HuH-7 (cell line): ENCODE measurements around the gene GCG.

Experiments used
- DNase-seq: peaks from one replicate; pipeline ENCODE4 v3.0.0; 2011; ENCODE audit warnings: low spot score

GCG gene

DNA sequence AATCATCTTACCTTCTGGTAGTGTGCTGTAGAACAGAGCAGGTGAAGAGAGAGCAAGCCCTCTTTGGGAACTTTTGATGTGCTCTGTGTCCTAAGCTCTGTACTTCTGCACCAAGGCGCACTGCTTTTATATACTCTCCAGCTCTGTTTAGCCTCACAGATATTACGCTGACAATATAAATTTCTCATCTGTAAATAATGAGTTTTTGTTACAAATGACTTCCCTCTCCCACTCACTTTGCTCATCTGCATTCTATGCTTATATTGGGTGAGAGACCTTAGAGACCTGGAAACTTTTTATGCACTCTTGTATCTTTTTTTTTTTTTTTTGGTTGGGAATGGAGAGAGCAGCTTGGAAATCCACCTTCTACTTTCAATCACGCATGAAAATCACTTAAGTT is at the start of gene GCG:
TSS of gene GCG (minus strand) at position 101 of the 400 bp plus-strand sequence. CDS start 3,069 bp downstream, outside the sequence.
- DNase-seq: no peak

DNA sequence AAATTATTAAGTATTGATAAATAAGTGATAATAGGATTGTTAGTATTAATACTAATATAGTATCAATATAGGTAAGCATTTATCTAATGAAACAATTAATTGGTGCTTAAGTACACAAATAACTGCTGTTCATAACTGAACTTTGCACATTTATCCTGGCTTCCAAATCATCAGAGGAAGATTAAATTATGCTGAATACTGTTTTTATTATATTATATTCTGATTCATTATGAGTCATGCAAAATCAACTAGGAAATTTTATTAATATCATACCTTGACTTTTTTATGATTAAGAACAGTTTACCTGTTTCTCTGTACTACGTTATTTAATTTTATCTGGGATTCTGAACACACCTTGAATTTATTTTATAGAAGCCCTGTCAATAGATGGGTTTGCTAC is 48.6 kb upstream of the GCG start:
- no peak for DNase-seq

DNA sequence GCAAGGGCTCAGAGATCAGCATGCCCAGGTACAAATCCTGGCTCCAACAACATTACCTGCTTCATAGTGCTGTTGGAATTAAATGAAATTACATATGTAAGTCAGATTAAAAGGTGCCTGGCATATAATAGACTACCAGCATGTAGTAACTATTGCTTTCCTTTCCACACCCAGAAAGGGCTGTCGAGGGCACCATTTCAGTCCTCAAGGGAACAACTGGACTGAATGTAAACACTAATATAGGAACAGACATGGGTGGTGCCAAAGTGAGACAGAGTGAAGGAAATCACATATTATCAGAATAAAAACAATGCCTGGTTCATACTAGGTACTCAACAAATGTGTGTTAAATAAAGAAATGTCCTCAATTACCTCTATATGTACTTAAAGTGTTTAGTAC is 47.9 kb upstream of the GCG start:
- no peak for DNase-seq

DNA sequence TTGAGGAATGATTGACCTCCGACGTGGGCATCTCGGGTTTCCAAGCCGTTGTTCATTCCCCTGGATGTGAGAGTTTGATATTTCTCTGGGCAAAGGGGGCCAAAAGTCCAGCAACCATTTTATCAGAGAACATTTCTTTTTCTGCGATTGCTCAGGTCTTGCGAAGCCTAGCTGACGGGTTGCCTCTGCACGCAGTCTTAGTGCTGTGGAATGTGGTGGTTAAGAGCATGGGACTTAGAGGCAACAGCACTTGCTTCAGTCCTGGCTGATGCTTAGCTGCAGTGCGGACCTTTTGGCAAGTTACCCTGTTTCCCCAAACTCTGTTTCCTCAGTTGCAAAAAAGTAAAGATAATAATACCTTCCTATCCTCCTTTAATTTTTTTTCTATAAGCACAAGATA is 46.2 kb upstream of the GCG start:
- no peak for DNase-seq

- no peak for DNase-seq
Measured at GRCh38 chr2:162197069-162197825, 45.2 kb upstream of the GCG start.

DNA sequence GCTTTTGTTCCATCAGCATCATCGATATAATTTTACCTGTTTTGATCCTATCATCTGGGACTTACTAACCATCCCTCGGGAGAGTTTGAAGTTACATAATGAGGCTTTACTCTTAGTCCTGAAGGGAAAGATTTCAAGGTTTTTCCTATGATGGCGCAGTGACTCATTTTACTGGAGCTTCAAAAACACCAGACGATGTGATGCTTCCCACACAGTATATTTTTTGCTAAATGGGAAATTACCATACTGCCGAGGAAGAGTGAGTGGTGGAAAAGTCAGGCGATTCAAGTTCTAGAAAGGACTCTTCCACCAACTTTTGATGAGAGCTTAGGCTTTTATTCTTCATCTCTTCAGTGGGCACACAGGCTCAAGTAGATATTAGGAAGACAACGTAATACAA is 44.6 kb upstream of the GCG start:
- DNase-seq: no peak

DNA sequence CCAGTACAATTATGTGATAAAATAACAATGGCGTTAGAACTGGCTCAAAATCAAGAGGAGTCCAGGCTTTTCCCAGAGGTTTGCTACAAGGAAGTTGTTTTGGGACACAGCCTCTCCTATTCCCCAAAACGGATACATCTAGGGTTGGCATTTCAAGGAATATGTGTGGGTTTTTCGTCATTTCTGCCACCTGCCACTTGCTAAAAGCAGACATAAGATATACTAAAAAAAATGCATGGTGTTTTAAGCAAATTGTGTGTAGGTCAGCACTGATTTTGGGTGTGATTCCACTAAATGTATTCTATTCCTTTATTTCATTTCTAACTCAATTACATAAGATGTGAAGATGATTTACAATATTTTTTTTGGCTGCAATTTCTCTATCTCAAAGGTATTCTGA is 36.4 kb upstream of the GCG start:
- no peak for DNase-seq

DNA sequence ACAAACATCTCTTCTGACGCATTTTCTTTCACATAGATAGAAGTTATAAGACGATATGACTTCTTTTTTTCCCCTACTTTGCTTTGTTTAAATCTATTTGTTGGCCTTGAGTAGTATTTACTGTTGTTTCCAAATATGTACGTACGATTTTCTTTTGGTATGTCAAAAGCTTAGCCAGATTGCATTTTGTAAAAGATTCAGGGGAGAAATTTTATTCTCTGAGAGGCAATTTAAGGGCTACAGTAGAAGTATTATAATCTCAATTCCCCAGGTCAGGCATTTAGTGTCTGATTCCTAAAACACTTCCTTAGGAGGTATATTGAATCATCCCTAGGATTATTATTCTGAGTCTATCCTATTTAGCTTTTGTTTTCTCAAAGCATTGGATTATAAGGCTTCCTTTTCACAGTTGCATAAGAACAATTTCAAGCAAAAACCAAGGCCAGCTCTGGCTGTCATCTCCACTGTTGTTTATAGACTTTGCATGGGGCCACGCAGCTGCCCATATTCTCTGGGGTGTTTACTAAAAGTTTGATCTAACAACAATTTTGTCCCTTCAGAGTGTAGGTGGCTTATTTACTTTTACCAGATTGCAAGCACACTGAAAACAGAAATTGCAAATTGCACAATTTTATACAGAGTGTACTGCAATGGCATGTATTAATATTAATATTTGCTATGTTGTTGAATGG is 33.6 kb upstream of the GCG start:
- no peak for DNase-seq

DNA sequence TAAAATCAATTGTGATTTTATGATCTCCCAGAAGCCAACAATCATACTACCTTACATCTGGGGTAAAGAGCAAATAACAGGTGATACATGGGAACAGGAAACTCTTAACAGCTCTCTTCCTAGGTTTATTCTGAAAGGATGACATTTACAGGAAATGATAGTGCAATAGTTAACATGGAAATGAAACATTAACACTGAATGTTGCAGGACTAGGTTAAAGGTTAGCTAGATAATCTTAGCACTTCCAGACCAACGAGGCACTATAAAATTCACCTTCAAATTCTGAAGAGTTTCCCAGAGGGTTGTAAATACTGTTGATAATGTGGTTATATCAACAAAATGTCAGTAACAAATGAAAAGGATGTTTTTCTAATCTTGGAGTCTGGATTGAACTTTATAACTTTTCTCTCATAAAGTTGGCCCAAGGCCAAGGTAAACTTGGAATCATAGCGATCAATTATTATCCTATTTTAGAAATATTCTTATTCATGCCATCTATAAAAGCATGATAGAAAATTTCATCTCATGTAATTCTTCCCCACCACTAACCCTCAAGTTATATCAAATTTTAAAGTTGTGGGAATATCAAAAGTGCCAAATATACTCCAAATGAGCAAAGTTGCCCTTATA is 32.9 kb upstream of the GCG start:
- DNase-seq: no peak

- no peak for DNase-seq
Measured at GRCh38 chr2:162184359-162184758, 32.3 kb upstream of the GCG start.

GRCh38 chr2:162182395-162182794 is 30.3 kb upstream of the GCG start:
- DNase-seq: no peak

- DNase-seq: no peak
Measured at GRCh38 chr2:162177301-162177700, 25.3 kb upstream of the GCG start.

DNA sequence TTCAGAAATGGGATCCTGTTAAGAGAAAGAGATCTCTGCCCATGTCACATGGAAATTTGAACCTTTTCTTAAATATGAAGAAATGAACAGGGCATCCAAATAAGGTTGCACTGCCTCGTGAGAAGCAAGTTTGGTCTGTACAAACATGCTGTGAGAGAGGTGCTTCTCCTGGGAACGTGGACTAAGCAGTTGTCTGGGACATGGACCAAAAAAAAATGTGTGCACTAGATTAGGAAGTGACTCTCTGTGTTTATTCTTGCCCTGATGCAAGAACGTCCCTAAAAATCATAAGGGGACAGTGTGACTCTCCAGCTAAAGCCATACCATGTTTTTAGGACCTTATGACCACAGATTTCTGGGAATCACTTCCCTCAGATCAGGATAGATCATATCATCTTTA is 23.7 kb upstream of the GCG start:
- DNase-seq: no peak

DNA sequence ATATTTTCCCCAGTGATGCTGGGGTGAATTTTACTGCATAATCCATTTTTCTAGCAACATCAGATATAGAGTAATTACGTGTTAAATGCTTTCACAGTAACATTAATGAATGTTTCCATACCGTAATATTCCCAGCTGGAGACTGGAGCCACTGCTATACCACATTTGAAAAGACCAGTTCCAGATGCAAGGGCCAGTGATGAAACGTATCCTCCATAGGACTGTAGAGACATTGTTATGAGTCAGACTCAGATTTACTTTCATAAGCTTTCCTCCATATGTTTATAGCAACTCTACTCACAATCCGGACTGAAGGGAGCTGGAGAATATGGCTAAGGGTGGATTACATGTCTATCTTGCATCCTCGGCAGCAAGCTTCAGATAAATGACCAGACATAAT is 22.7 kb upstream of the GCG start:
- DNase-seq: no peak

DNA sequence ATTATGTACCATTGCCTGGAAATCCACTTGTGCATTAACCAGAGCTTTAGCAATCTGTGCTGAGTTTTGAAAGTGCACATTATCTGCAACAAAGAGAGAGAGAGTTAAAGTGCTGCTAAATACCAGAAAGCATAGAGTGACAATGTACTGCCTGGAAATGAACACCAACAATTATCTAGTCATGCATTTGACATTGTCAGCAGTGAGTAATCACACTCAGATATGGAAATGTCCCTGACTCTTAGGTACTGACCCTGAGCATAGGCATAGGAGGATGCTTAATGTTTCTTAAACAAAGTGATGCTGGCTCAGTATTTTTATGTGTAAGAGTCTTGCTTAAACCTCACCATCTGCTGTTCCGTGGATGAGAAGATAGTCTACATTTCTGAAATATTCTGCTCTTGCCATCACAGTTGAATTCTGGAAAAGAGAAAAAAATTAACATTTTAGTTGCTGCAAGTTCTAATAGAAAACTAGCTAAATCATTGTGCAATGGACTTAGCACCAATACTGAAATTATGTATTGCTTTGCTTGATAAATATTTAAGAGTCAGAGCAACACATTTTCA is 20.8 kb upstream of the GCG start:
- no peak for DNase-seq

- DNase-seq: no peak
Measured at GRCh38 chr2:162166745-162167144, 14.7 kb upstream of the GCG start.

DNA sequence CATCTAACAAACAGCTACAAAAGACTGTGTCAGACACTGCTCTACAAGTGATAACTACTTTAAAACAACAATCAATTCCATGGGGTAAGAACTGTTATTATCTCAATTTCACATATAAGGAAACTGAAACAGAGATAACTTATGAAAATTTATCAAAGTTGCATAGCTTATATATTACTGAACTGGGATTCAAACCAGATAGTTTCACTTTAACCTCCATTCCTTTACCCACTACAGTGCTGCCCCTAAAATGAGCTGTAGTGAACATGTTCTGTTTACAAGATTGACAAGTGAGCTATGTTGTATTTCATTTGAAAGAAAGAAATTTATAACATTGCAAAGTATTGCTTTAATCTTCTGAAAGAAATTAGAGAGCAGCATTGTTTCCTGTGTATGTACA is 14.1 kb upstream of the GCG start:
- DNase-seq: no peak

DNA sequence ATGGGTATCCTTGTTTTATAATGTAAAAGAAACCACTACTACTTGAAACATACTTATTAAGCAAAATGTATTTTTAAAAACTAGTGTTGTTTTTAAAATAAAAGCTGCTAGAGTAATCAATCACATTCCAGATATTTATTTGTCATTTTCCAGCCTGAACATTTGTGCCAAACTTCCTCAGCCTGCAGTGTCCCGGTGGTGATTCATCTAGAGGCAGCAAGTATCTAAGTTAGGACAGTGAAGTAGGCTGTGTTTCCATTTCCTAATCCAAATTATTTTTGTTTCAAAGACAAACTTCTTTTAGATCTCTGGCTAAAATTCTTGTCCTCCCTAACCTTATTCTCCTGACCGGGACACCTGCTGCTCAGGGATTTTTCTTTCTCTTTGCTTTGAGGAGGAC is 12.8 kb upstream of the GCG start:
- no peak for DNase-seq

- DNase-seq: no peak
Measured at GRCh38 chr2:162159446-162159845, 7.4 kb upstream of the GCG start.

DNA sequence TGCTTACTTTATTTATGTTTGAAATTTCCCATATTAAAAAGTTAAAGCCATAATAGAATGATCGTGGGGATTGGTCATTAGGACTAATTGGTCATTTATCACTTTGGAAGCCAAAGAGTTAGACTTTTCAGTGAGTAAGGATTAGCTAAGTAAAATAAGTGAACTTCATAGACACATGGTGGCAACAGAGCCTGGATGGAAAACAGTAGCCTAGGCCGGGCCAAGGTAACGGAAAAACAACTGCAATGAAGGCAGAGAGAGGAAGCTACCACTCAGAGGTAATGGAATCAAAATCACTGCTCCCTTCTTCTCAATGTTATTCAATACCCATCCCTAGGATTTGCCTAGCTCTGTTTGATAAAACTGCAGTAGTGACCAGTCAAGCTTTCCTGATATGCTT is 4.1 kb upstream of the GCG start:
- no peak for DNase-seq

- no peak for DNase-seq
Measured at GRCh38 chr2:162155093-162155492, 3.0 kb upstream of the GCG start.

GRCh38 chr2:162153608-162154224 is 1.7 kb upstream of the GCG start:
- peak; percentile 16 for DNase-seq

DNA sequence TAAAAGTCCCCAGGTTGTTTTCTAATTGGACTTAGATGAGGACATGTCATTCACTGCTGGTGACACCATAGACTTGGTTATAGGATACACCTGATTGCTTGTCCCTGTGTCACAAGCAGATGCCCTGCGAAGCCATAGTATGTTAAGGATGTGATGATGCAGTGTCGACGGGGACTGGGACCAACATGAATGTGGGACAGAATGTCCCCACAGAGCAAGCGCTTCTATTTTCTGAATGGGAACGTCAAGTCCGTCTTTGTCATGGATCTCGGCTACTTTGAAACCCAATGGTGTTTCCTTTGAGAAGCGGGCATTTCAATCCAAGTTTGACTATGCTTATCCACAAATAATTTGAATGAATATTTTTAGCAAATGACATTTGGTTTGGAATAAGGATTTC is 2.1 kb downstream of the GCG start:
- no peak for DNase-seq
